OCI-LY7 (cell line): ENCODE measurements around the gene SMCR8. TPM values are rescaled to one million over a fixed set of nuclear protein-coding genes. Genes with fewer than 3 reads are reported as not detected.

Experiments used
- BruUV-seq: library from RNA; stranded (reverse); fragments of 400-500 nt; replicated peaks from 2 replicates; lab custom pipeline; 2021; lab: Mats Ljungman, UMichigan
- CTCF ChIA-PET: fragments of 300-600 bp; sonication (Branson Sonifier 250); formaldehyde crosslinking; loops from one replicate; lab custom pipeline; 2022; ENCODE audit warnings: antibody characterized with exemption; ENCODE audit not compliant: unreplicated experiment; lab: Charles Lee
- POLR2A ChIA-PET: fragments of 300-600 bp; sonication (Branson Sonifier 250); formaldehyde crosslinking; loops from one replicate; lab custom pipeline; 2022; ENCODE audit warnings: antibody characterized with exemption; lab: Charles Lee
- DNase-seq: peaks from one replicate; pipeline ENCODE4 v3.0.0-alpha.2; 2015; ENCODE audit warnings: low spot score
- H2AFZ ChIP-seq: fragments of 200-600 bp; sonication (generic), shearing (Covaris generic); 2 replicates; pipeline ENCODE4 v1.6.1; 2014; ENCODE audit warnings: mild to moderate bottlenecking, antibody characterized with exemption, low read length, moderate library complexity
- H3K27ac ChIP-seq: fragments of 200-600 bp; sonication (generic); 2 replicates; pipeline ENCODE4 v1.5.1; 2014; ENCODE audit warnings: mixed run types, low read depth, mild to moderate bottlenecking, moderate library complexity, low read length, inconsistent platforms; ENCODE audit not compliant: poor library complexity, severe bottlenecking
- H3K36me3 ChIP-seq: fragments of 200-600 bp; sonication (generic); 2 replicates; pipeline ENCODE4 v1.6.1; 2014; ENCODE audit warnings: mild to moderate bottlenecking, antibody characterized with exemption, low read length, moderate library complexity, mixed read lengths; ENCODE audit not compliant: insufficient read depth
- H3K4me1 ChIP-seq: fragments of 200-600 bp; sonication (generic); 2 replicates; pipeline ENCODE4 v1.5.1; 2014; ENCODE audit warnings: mild to moderate bottlenecking, low read length; ENCODE audit not compliant: insufficient read depth, poor library complexity, severe bottlenecking
- H3K4me2 ChIP-seq: fragments of 200-600 bp; sonication (generic); 2 replicates; pipeline ENCODE4 v1.6.1; 2014; ENCODE audit warnings: mild to moderate bottlenecking, low read length
- H3K4me3 ChIP-seq: fragments of 200-600 bp; sonication (generic); 2 replicates; pipeline ENCODE4 v1.5.1; 2014; ENCODE audit warnings: mild to moderate bottlenecking, low read depth, low read length; ENCODE audit not compliant: poor library complexity, severe bottlenecking
- H3K79me2 ChIP-seq: fragments of 200-600 bp; sonication (generic); 2 replicates; pipeline ENCODE4 v1.6.1; 2016; ENCODE audit warnings: low read depth, mild to moderate bottlenecking, low read length, moderate library complexity, mixed read lengths; ENCODE audit not compliant: insufficient read depth
- H3K9me2 ChIP-seq: fragments of 200-600 bp; sonication (generic); 2 replicates; pipeline ENCODE4 v1.6.1; 2016; ENCODE audit warnings: mild to moderate bottlenecking, low read length, mixed read lengths; ENCODE audit not compliant: insufficient read depth
- H3K9me3 ChIP-seq: fragments of 200-600 bp; sonication (generic); 2 replicates; pipeline ENCODE4 v1.6.1; 2014; ENCODE audit warnings: mild to moderate bottlenecking, mixed run types, low read length, mixed read lengths
- H4K20me1 ChIP-seq: fragments of 200-600 bp; sonication (generic); 2 replicates; pipeline ENCODE4 v1.6.1; 2014; ENCODE audit warnings: mild to moderate bottlenecking, antibody characterized with exemption, low read length, moderate library complexity, mixed read lengths; ENCODE audit not compliant: insufficient read depth
- EZH2phosphoT487 ChIP-seq: fragments of 200-600 bp; sonication (generic); IDR thresholded peaks from 2 replicates; pipeline ENCODE4 v1.6.1; 2018; ENCODE audit warnings: low read depth, borderline replicate concordance, mild to moderate bottlenecking, mixed run types, antibody characterized with exemption, low read length, moderate library complexity, mixed read lengths
- intact Hi-C: fragments of 100-400 bp; cut with micrococcal nuclease; formaldehyde crosslinking; loops from one replicate; pipeline ENCODE4 v1.10.0; 2022; ENCODE audit not compliant: unreplicated experiment
- total RNA-seq, 2 experiments: library from RNA; depleted of rRNA in 1 of 2; stranded (reverse); fragments of >200 nt in 1 of 2; shearing (Covaris generic) in 1 of 2; gene quantifications; 2 replicates each; pipeline ENCODE4 v1.2.3, GENCODE V29; 2014 to 2022
- TF ChIP-seq, protein P1 (sequence below): fragments of 200-600 bp; sonication (generic); conservative IDR thresholded peaks from 2 replicates; pipeline ENCODE4 v1.5.1; 2014; ENCODE audit warnings: mild to moderate bottlenecking, antibody characterized with exemption, low read length, moderate library complexity, mixed read lengths

The SMCR8 gene
- total RNA-seq, 2 experiments from 2014 or later: 11.8 to 16.1 TPM

DNA sequence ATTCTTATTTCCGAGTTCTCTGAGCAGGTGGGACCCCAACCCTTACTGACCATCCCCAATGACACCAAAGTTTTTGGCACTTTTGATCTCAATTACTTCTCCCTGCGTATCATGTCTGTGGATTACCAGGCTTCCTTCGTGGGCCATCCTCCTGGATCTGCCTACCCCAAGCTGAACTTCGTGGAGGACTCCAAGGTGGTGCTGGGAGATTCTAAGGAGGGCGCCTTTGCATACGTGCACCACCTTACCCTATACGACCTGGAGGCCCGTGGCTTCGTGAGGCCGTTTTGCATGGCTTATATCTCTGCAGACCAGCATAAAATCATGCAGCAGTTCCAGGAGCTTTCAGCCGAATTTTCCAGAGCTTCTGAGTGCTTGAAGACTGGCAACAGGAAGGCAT is 868 bp downstream of the SMCR8 start:
- POLR2A ChIA-PET: interaction anchor here (0.5 to 1.1 kb wide), 3 partner anchors 46 to 533 kb away, joined by 3 to 4 read pairs (median 4); no protein-coding TSS in a partner anchor
- H3K27ac ChIP-seq: peak overlapping the region; percentile 76
- CTCF ChIA-PET: no interaction called here
- no peak for TF ChIP-seq EZH2phosphoT487
- TF ChIP-seq, protein P1, sequence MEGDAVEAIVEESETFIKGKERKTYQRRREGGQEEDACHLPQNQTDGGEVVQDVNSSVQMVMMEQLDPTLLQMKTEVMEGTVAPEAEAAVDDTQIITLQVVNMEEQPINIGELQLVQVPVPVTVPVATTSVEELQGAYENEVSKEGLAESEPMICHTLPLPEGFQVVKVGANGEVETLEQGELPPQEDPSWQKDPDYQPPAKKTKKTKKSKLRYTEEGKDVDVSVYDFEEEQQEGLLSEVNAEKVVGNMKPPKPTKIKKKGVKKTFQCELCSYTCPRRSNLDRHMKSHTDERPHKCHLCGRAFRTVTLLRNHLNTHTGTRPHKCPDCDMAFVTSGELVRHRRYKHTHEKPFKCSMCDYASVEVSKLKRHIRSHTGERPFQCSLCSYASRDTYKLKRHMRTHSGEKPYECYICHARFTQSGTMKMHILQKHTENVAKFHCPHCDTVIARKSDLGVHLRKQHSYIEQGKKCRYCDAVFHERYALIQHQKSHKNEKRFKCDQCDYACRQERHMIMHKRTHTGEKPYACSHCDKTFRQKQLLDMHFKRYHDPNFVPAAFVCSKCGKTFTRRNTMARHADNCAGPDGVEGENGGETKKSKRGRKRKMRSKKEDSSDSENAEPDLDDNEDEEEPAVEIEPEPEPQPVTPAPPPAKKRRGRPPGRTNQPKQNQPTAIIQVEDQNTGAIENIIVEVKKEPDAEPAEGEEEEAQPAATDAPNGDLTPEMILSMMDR: no peak
- peak overlapping the region; percentile 92 for H3K4me3 ChIP-seq
- peaks cover 25% of the 10 kb centered on the region for H3K36me3 ChIP-seq
- H3K9me2 ChIP-seq: no peaks in the 10 kb centered on the region
- no peaks in the 10 kb centered on the region for H3K9me3 ChIP-seq
- peak overlapping the region; percentile 97 for H3K4me2 ChIP-seq
- peaks cover 43% of the 10 kb centered on the region for H3K4me1 ChIP-seq
- intact Hi-C loops: loop anchor here (2.0 to 5.0 kb wide), 2 partner anchors 55 to 69 kb away; partner anchors contain the start of gene MIEF2
- no peak for DNase-seq
- peak overlapping the region; percentile 67; the same call in 1 of the 2 replicates for H2AFZ ChIP-seq
- H3K79me2 ChIP-seq: peaks cover 58% of the 10 kb centered on the region
- H4K20me1 ChIP-seq: peaks cover 5% of the 10 kb centered on the region; the same call in 1 of the 2 replicates
- no TSS peak for BruUV-seq

DNA sequence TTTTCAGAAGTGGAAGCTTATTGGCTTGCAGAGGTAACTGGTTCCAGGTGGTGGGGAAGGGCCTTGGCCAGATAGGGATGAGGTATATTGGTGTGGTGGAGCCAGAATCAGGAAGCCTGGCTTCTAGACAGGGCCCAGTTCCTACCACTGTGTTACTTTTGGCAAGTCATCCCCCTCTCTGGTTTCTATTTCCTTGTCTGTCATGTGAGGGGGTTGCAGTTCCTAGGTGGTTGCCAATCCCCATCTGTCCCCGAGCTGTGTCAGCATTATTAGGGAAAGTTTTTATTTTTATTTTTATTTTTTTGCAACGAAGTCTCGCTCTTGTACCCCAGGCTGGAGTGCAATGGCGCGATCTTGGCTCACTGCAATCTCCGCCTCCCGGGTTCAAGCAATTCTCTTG is 3.0 kb downstream of the SMCR8 start:
- BruUV-seq: no TSS peak
- Histone ChIP-seq H3K79me2 (peaks cover 39% of the 10 kb centered on the region), H4K20me1 (no peaks in the 10 kb centered on the region; the same call in 1 of the 2 replicates), H3K36me3 (peaks cover 12% of the 10 kb centered on the region; the same call in 1 of the 2 replicates), H3K9me2 (no peaks in the 10 kb centered on the region), H3K4me3 (peak overlapping the region; percentile 8), H3K9me3 (no peaks in the 10 kb centered on the region), H3K4me2 (peak overlapping the region; percentile 54), H3K4me1 (peaks cover 33% of the 10 kb centered on the region), H2AFZ (no peak overlapping the region), H3K27ac (no peak overlapping the region)
- ChIA-PET POLR2A (no interaction called here), CTCF (no interaction called here)
- intact Hi-C loops: loop anchor here (5.0 kb wide), 1 partner anchor 71 kb away; no protein-coding TSS in a partner anchor
- TF ChIP-seq, protein P1: no peak
- TF ChIP-seq EZH2phosphoT487: no peak
- no peak for DNase-seq

DNA sequence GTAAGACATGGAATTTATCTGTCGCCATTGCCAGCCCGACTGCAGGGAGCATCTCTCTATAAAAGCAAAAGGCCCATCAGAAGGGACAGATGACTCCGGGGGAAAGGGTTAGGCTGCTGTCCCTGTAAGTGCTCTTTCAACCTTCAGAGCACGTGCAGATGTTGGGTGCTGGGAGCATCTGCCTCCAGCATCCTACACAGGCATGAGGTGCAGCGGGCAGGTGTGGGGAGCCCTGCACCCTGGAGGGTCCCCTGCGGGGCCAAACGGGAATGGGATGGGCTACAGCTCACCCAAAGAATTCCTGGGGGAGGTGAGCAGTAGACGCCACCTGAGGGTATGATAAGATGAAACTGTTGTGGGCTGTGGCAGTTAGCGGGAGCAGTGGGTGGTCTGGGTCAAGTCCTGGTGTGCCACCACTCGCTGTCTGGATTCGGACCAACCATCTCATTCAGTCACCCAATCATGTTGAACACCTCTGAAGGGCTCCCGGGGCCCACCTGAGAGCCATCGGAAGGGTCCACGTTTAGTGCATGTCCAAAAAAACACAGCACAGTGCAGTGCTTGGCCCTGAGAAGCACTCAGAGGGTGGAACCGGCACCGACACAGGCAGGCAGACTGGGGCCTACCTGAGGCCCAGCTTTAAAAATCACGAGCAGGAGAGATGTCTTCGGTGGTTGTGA is 3.8 kb downstream of the SMCR8 start:
- H3K27ac ChIP-seq: no peak overlapping the region
- peaks cover 26% of the 10 kb centered on the region for H3K4me1 ChIP-seq
- H3K9me3 ChIP-seq: no peaks in the 10 kb centered on the region
- POLR2A ChIA-PET: no interaction called here
- no TSS peak for BruUV-seq
- peaks cover 19% of the 10 kb centered on the region for H3K36me3 ChIP-seq
- TF ChIP-seq EZH2phosphoT487: no peak
- TF ChIP-seq, protein P1: no peak
- peaks cover 32% of the 10 kb centered on the region for H3K79me2 ChIP-seq
- CTCF ChIA-PET: no interaction called here
- H2AFZ ChIP-seq: no peak overlapping the region
- peak overlapping the region; percentile 25; the same call in 1 of the 2 replicates for H3K4me2 ChIP-seq
- H4K20me1 ChIP-seq: no peaks in the 10 kb centered on the region; the same call in 1 of the 2 replicates
- intact Hi-C loops: loop anchor here (5.0 kb wide), 1 partner anchor 72 kb away; no protein-coding TSS in a partner anchor
- no peak overlapping the region for H3K4me3 ChIP-seq
- no peak for DNase-seq
- H3K9me2 ChIP-seq: no peaks in the 10 kb centered on the region
